A549 (cell line): ENCODE measurements around the gene TSC22D2. TPM values are rescaled to one million over a fixed set of nuclear protein-coding genes. Genes with fewer than 3 reads are reported as not detected.

Experiments
- ATAC-seq, 2 experiments: fragments of 200-7000 bp in 1 of 2; fragments of >200 bp in 1 of 2; cut with Nextera tagmentation in 1 of 2; cut with Tn5 transposase in 1 of 2; 3 replicates each; pipeline versions ENCODE4 v1.8.0 to v1.9.1; 2018 to 2020; ENCODE audit warnings: mild to moderate bottlenecking in 1 of 2, moderate library complexity in 1 of 2
- CTCF ChIA-PET: fragments of 300-600 bp; sonication (Branson Sonifier 250); formaldehyde crosslinking; extraction: SDS; loops from one replicate; lab custom pipeline; 2021; ENCODE audit warnings: antibody characterized with exemption, inconsistent platforms; lab: Yijun Ruan, JAX
- POLR2A ChIA-PET: fragments of 350-600 bp; formaldehyde crosslinking; extraction: SDS; loops from one replicate; lab custom pipeline; 2021; ENCODE audit warnings: antibody characterized with exemption, inconsistent platforms; lab: Yijun Ruan, JAX
- DNase-seq, 2 experiments: peaks; one replicate each; pipeline versions ENCODE4 v3.0.0 to v3.0.0-alpha.2; 2011 to 2016; ENCODE audit warnings: low read depth in 1 of 2, low spot score in 1 of 2
- FAIRE-seq: peaks from 2 replicates; lab custom pipeline; 2011; peaks lifted over from hg19 to GRCh38; lab: Jason Lieb, UNC
- H3K27ac ChIP-seq, 2 experiments: fragments of >200 bp; sonication (Bioruptor Twin); formaldehyde crosslinking; 3 replicates each; pipeline ENCODE4 v1.5.1; 2016 to 2017
- H3K4me1 ChIP-seq: fragments of >200 bp; sonication (Bioruptor Twin); formaldehyde crosslinking; 3 replicates; pipeline ENCODE4 v1.6.1; 2016
- H3K4me2 ChIP-seq: fragments of >200 bp; sonication (Bioruptor Twin); formaldehyde crosslinking; 3 replicates; pipeline ENCODE4 v1.6.1; 2016
- H3K4me3 ChIP-seq: fragments of >200 bp; sonication (Bioruptor Twin); formaldehyde crosslinking; 3 replicates; pipeline ENCODE4 v1.5.1; 2016
- H3K9me3 ChIP-seq: fragments of >200 bp; sonication (Bioruptor Twin); formaldehyde crosslinking; 3 replicates; pipeline ENCODE4 v1.6.1; 2016
- CEBPB ChIP-seq, 2 experiments: fragments of >200 bp in 1 of 2; sonication (Bioruptor Twin) in 1 of 2; formaldehyde crosslinking in 1 of 2; IDR thresholded peaks; 2 replicates each; pipeline ENCODE4 v1.6.1; 2012 to 2016
- CHD2 ChIP-seq: fragments of 150-350 bp; IDR thresholded peaks from 2 replicates; pipeline ENCODE4 v1.6.1; 2014; ENCODE audit warnings: low read length; ENCODE audit not compliant: partially characterized antibody
- E2F6 ChIP-seq: IDR thresholded peaks from 2 replicates; pipeline ENCODE4 v1.6.1; 2012; ENCODE audit warnings: low read depth, borderline replicate concordance
- ELK1 ChIP-seq: fragments of 150-350 bp; IDR thresholded peaks from 2 replicates; pipeline ENCODE4 v1.6.1; 2014; ENCODE audit warnings: low read depth, mild to moderate bottlenecking, low read length
- ESRRA ChIP-seq: fragments of 150-350 bp; IDR thresholded peaks from 2 replicates; pipeline ENCODE4 v1.6.1; 2014; ENCODE audit warnings: mild to moderate bottlenecking, low read length, borderline replicate concordance
- HOXB5 ChIP-seq: fragments of 250-450 bp; sonication (Bioruptor Pico); IDR thresholded peaks from 2 replicates; pipeline ENCODE4 v1.5.0; 2020; ENCODE audit warnings: mild to moderate bottlenecking, moderate library complexity
- PHF8 ChIP-seq: fragments of 200-600 bp; sonication (generic); IDR thresholded peaks from 2 replicates; pipeline ENCODE4 v1.6.1; 2016; ENCODE audit warnings: low read depth, mild to moderate bottlenecking, antibody characterized with exemption, moderate library complexity, borderline replicate concordance
- REST ChIP-seq: fragments of 200-600 bp; sonication (generic); IDR thresholded peaks from 2 replicates; pipeline ENCODE4 v1.6.1; 2016; ENCODE audit warnings: antibody characterized with exemption, mild to moderate bottlenecking, moderate library complexity
- ZNF302 ChIP-seq: fragments of 250-450 bp; sonication (Bioruptor Pico); IDR thresholded peaks from 2 replicates; pipeline ENCODE4 v1.9.0; 2021; ENCODE audit warnings: inconsistent platforms, mild to moderate bottlenecking, moderate library complexity
- WGBS: methylation state at CpG from one replicate; pipeline ENCODE4 v1.1.6; 2017; ENCODE audit errors: missing lambda C conversion rate; 5-methylcytosine and 5-hydroxymethylcytosine counted together
- polyA plus RNA-seq, 4 experiments: library from polyadenylated mRNA; depleted of rRNA in 3 of 4; stranded (reverse); fragments of >200 nt; fragmentation: RNase III in 1 of 4; extraction: RNeasy Plus Mini Kit Qiagen cat#74134 plus additional on column Dnase treatment in 1 of 4; gene quantifications; 2 replicates in 3 of 4; 3 replicates in 1 of 4; pipeline ENCODE4 v1.2.3, GENCODE V29; 2011 to 2017
- TF ChIP-seq, protein P1 (sequence below): IDR thresholded peaks from 2 replicates; pipeline ENCODE4 v1.6.1; 2012

Gene TSC22D2
- polyA plus RNA-seq, 2 of the 4 experiments (the other 2 are of a cell fraction) = 8.8 to 13.9 TPM

- FAIRE-seq = no peak
- TF ChIP-seq CEBPB (IDR thresholded peaks at IDR 0.05) = no peak
- no peak for TF ChIP-seq HOXB5 (CRISPR knock-in tag)
- TF ChIP-seq, protein P1, sequence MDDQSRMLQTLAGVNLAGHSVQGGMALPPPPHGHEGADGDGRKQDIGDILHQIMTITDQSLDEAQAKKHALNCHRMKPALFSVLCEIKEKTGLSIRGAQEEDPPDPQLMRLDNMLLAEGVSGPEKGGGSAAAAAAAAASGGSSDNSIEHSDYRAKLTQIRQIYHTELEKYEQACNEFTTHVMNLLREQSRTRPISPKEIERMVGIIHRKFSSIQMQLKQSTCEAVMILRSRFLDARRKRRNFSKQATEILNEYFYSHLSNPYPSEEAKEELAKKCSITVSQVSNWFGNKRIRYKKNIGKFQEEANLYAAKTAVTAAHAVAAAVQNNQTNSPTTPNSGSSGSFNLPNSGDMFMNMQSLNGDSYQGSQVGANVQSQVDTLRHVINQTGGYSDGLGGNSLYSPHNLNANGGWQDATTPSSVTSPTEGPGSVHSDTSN = no peak
These were observed 13.5 kb upstream of the TSC22D2 start for GRCh38 chr3:150394606-150395005.

GRCh38 chr3:150396491-150396890 is 11.6 kb upstream of the TSC22D2 start:
- CTCF ChIA-PET = interaction anchor here (0.6 to 2.1 kb wide), 3 partner anchors 10 to 21 kb away, joined by 4 to 5 read pairs (median 5); no protein-coding TSS in a partner anchor
- peak; percentile 7 for FAIRE-seq

More at GRCh38 chr3:150394606-150395005, 13.5 kb upstream of the TSC22D2 start:
- no peak for ATAC-seq
- POLR2A ChIA-PET = interaction anchor here (0.7 kb wide), 1 partner anchor 13 kb away, joined by 4 read pairs; the partner anchor contains the start of gene TSC22D2
- no peak overlapping the region for H3K4me2 ChIP-seq
- H3K9me3 ChIP-seq = no peaks in the 10 kb centered on the region
- no peak overlapping the region for H3K27ac ChIP-seq
- CTCF ChIA-PET = interaction anchor here (1.1 kb wide), 1 partner anchor 29 kb away, joined by 3 read pairs; no protein-coding TSS in a partner anchor
- H3K4me3 ChIP-seq = no peak overlapping the region
- WGBS = 77% methylated on average over 2 of the region's 2 CpGs
- H3K4me1 ChIP-seq = peaks cover 6% of the 10 kb centered on the region; the same call in 1 of the 3 replicates
- no peak for DNase-seq

More at GRCh38 chr3:150396491-150396890, 11.6 kb upstream of the TSC22D2 start:
- WGBS = 56% methylated on average over 1 of the region's 1 CpG
- POLR2A ChIA-PET = interaction anchor here (1.5 kb wide), 1 partner anchor 12 kb away, joined by 5 read pairs; no protein-coding TSS in a partner anchor
- H3K27ac ChIP-seq = no peak overlapping the region
- TF ChIP-seq E2F6 (no peak), ELK1 (no peak), ESRRA (no peak), PHF8 (no peak), ZNF302 (no peak), REST (no peak), CHD2 (no peak)
- H3K4me1 ChIP-seq = no peaks in the 10 kb centered on the region; the same call in 2 of the 3 replicates
- no peak for ATAC-seq
- H3K9me3 ChIP-seq = no peaks in the 10 kb centered on the region
- no peak overlapping the region for H3K4me3 ChIP-seq
- no peak overlapping the region for H3K4me2 ChIP-seq
- DNase-seq = no peak
